NB4 (cell line): ENCODE data around the gene SSBP3.

Experiments
- MYC ChIP-seq: IDR thresholded peaks from 2 replicates; pipeline ENCODE4 v1.6.1; 2011; ENCODE audit warnings: low read depth, low read length
- POLR2A ChIP-seq: IDR thresholded peaks from 2 replicates; pipeline ENCODE4 v1.6.1; 2011; ENCODE audit warnings: mild to moderate bottlenecking; ENCODE audit not compliant: insufficient read length; ENCODE audit errors: extremely low read depth
- TF ChIP-seq, protein P1 (sequence below): IDR thresholded peaks from one replicate; pipeline ENCODE4 v1.5.1; 2012; ENCODE audit warnings: low read depth, low read length
- TF ChIP-seq, protein P2 (sequence below): IDR thresholded peaks from 2 replicates; pipeline ENCODE4 v1.6.1; 2011; ENCODE audit warnings: low read depth, low read length

DNA sequence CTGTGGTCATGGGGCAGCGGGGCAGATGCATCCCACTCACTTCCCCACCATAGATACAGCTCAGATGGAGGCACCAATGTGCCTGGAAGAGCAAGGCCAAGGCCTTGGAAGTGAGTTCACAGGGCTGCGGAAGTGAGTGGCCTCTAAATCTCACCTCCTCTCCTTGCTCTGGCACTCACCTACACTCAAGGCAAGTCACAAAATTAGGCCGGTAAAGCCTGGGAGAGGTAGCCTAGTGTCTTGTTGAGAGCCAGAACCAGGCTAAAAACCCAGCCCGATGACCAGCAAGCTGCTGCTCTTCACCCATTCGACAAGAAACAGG is 57.5 kb downstream of the SSBP3 start:
- TF ChIP-seq, protein P1, sequence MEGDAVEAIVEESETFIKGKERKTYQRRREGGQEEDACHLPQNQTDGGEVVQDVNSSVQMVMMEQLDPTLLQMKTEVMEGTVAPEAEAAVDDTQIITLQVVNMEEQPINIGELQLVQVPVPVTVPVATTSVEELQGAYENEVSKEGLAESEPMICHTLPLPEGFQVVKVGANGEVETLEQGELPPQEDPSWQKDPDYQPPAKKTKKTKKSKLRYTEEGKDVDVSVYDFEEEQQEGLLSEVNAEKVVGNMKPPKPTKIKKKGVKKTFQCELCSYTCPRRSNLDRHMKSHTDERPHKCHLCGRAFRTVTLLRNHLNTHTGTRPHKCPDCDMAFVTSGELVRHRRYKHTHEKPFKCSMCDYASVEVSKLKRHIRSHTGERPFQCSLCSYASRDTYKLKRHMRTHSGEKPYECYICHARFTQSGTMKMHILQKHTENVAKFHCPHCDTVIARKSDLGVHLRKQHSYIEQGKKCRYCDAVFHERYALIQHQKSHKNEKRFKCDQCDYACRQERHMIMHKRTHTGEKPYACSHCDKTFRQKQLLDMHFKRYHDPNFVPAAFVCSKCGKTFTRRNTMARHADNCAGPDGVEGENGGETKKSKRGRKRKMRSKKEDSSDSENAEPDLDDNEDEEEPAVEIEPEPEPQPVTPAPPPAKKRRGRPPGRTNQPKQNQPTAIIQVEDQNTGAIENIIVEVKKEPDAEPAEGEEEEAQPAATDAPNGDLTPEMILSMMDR = no peak
- TF ChIP-seq POLR2A = no peak
- TF ChIP-seq, protein P2, sequence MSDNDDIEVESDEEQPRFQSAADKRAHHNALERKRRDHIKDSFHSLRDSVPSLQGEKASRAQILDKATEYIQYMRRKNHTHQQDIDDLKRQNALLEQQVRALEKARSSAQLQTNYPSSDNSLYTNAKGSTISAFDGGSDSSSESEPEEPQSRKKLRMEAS = no peak
- no peak for TF ChIP-seq MYC
